GM12878 (cell line): ENCODE measurements around the gene NOL3. TPM values are rescaled to one million over a fixed set of nuclear protein-coding genes. Genes with fewer than 3 reads are reported as not detected.

Experiments
- BCLAF1 ChIP-seq: fragments of 450-650 bp; IDR thresholded peaks from 2 replicates; pipeline ENCODE4 v1.6.1; 2017; ENCODE audit warnings: antibody characterized with exemption, mild to moderate bottlenecking, moderate library complexity
- BRCA1 ChIP-seq: IDR thresholded peaks from 2 replicates; pipeline ENCODE4 v1.6.1; 2011; ENCODE audit warnings: low read depth, low read length, improper control_type of control experiment
- CEBPB ChIP-seq, 2 experiments: fragments of 150-350 bp in 1 of 2; IDR thresholded peaks; 2 replicates each; pipeline ENCODE4 v1.6.1; 2012 to 2014; ENCODE audit warnings: low read depth in 2 of 2, low read length in 2 of 2, borderline replicate concordance in 1 of 2, inconsistent platforms in 1 of 2
- CEBPZ ChIP-seq: fragments of 150-350 bp; IDR thresholded peaks from 2 replicates; pipeline ENCODE4 v1.6.1; 2016; ENCODE audit warnings: low read depth, low read length
- CREB1 ChIP-seq: IDR thresholded peaks from 2 replicates; pipeline ENCODE4 v1.6.1; 2012; ENCODE audit warnings: low read depth, mild to moderate bottlenecking, inconsistent platforms
- DPF2 ChIP-seq: fragments of 450-650 bp; IDR thresholded peaks from 2 replicates; pipeline ENCODE4 v1.6.1; 2017; ENCODE audit warnings: mild to moderate bottlenecking
- EP300 ChIP-seq, 2 experiments: fragments of 150-350 bp in 1 of 2; IDR thresholded peaks; 2 replicates each; pipeline ENCODE4 v1.6.1; 2011 to 2012; ENCODE audit warnings: low read depth in 2 of 2, low read length in 2 of 2, borderline replicate concordance in 1 of 2, improper control_type of control experiment in 1 of 2, inconsistent platforms in 1 of 2; ENCODE audit not compliant: control insufficient read depth in 1 of 2
- HSF1 ChIP-seq: fragments of 150-350 bp; IDR thresholded peaks from 2 replicates; pipeline ENCODE4 v1.6.1; 2014; ENCODE audit warnings: mild to moderate bottlenecking, low read depth, low read length
- IRF4 ChIP-seq: IDR thresholded peaks from 2 replicates; pipeline ENCODE4 v1.6.1; 2011; ENCODE audit warnings: low read depth, low read length
- JUNB ChIP-seq: IDR thresholded peaks from 2 replicates; pipeline ENCODE4 v1.6.1; 2016; ENCODE audit warnings: antibody characterized with exemption, mild to moderate bottlenecking
- MEF2A ChIP-seq: IDR thresholded peaks from 2 replicates; pipeline ENCODE4 v1.6.1; 2011; ENCODE audit warnings: low read depth, mild to moderate bottlenecking, low read length, moderate library complexity; ENCODE audit not compliant: insufficient read depth
- MLLT1 ChIP-seq: fragments of 450-650 bp; IDR thresholded peaks from 2 replicates; pipeline ENCODE4 v1.6.1; 2016; ENCODE audit warnings: mild to moderate bottlenecking
- NR2F1 ChIP-seq: fragments of 450-650 bp; conservative IDR thresholded peaks from 2 replicates; pipeline ENCODE4 v1.6.1; 2017; ENCODE audit warnings: mild to moderate bottlenecking
- POLR2A ChIP-seq: IDR thresholded peaks from 2 replicates; pipeline ENCODE4 v1.6.1; 2011; ENCODE audit warnings: low read depth, mild to moderate bottlenecking, low read length
- RAD51 ChIP-seq: fragments of 450-650 bp; IDR thresholded peaks from 2 replicates; pipeline ENCODE4 v1.6.1; 2016; ENCODE audit warnings: moderate library complexity, mild to moderate bottlenecking, inconsistent platforms
- RUNX3 ChIP-seq: IDR thresholded peaks from 2 replicates; pipeline ENCODE4 v1.6.1; 2012; ENCODE audit warnings: low read length, inconsistent platforms
- SMARCA5 ChIP-seq: fragments of 450-650 bp; IDR thresholded peaks from 2 replicates; pipeline ENCODE4 v1.6.1; 2017; ENCODE audit warnings: mild to moderate bottlenecking
- TBL1XR1 ChIP-seq: IDR thresholded peaks from 2 replicates; pipeline ENCODE4 v1.6.1; 2012; ENCODE audit warnings: low read depth, low read length, improper control_type of control experiment
- USF1 ChIP-seq: IDR thresholded peaks from 2 replicates; pipeline ENCODE4 v1.6.1; 2011; ENCODE audit warnings: borderline replicate concordance, low read depth, mild to moderate bottlenecking, moderate library complexity, mixed read lengths, low read length; ENCODE audit not compliant: insufficient read depth; ENCODE audit errors: extremely low read length
- polyA plus RNA-seq, 11 experiments: library from polyadenylated mRNA; depleted of rRNA in 4 of 11; unstranded in 6 of 11; stranded (reverse) in 5 of 11; fragments of >200 nt; fragmentation: Nextera tagmentation in 4 of 11; fragmentation: Illumina TruSeq in 1 of 11; extraction: Ambion mirVana in 4 of 11; extraction: Trizol in 1 of 11; gene quantifications; 1 replicate in 1 of 11; 2 replicates in 10 of 11; pipeline versions ENCODE4 v1.2.1 to v1.2.3, GENCODE V29; 2011 to 2016; ENCODE audit warnings: inconsistent platforms in 2 of 11, missing spikeins in 2 of 11, low read depth in 1 of 11
- total RNA-seq, 4 experiments: library from RNA; depleted of rRNA in 3 of 4; stranded (reverse); fragments of >200 nt in 3 of 4; fragmentation: Illumina TruSeq in 1 of 4; extraction: Trizol in 1 of 4; gene quantifications; 2 replicates each; pipeline versions ENCODE4 v1.2.1 to v1.2.3, GENCODE V29; 2013 to 2021

Gene NOL3
- total and polyA plus RNA-seq, 10 of the 15 experiments (the other 5 are each of a cell fraction or from before 2014, with no cell fraction given) = 0.31 to 18.4 (median 2.7) TPM

GRCh38 chr16:67183627-67184452, 13.5 kb downstream of the NOL3 start, which contains the start of gene MATCAP1 (continued):
- TF ChIP-seq CEBPZ (no peak; the same call in 1 of the 2 replicates), CREB1 (peak; percentile 96), RAD51 (no peak), DPF2 (peak; percentile 91), SMARCA5 (no peak), IRF4 (no peak), MEF2A (no peak), TBL1XR1 (no peak), POLR2A (peak; percentile 76), RUNX3 (no peak), EP300 (IDR thresholded peaks at IDR 0.05; ENCODE audit: borderline replicate concordance in 1 of 2, control insufficient read depth in 1 of 2, low read depth in 2 of 2, low read length in 2 of 2) (no peak), USF1 (no peak), BCLAF1 (no peak), MLLT1 (no peak), BRCA1 (no peak; the same call in 1 of the 2 replicates), NR2F1 (peak; percentile 79), CEBPB (IDR thresholded peaks at IDR 0.05; ENCODE audit: borderline replicate concordance in 1 of 2, low read depth in 2 of 2, low read length in 2 of 2) (no peak), HSF1 (no peak), JUNB (no peak)
